Liver (tissue), 3 donors: Measurements from ENCODE around the gene SPTLC3.

Experiments
- EGR1 ChIP-seq, 2 donors: IDR thresholded peaks; 2 replicates each; pipeline ENCODE4 v1.6.1; 2016 to 2018; ENCODE audit warnings: antibody characterized with exemption in 2 of 2, low read depth in 2 of 2
- GABPA ChIP-seq, 2 donors: IDR thresholded peaks in 1 of 2; conservative IDR thresholded peaks in 1 of 2; 2 replicates each; pipeline ENCODE4 v1.6.1; 2016; ENCODE audit warnings: antibody characterized with exemption in 2 of 2, mild to moderate bottlenecking in 1 of 2, moderate library complexity in 1 of 2
- HNF4G ChIP-seq: IDR thresholded peaks from 2 replicates; pipeline ENCODE4 v1.6.1; 2016; ENCODE audit warnings: antibody characterized with exemption
- JUND ChIP-seq, 2 donors: IDR thresholded peaks; 2 replicates each; pipeline ENCODE4 v1.6.1; 2016; ENCODE audit warnings: antibody characterized with exemption in 2 of 2
- RAD21 ChIP-seq, 2 donors: IDR thresholded peaks; 2 replicates each; pipeline ENCODE4 v1.6.1; 2016; ENCODE audit warnings: antibody characterized with exemption in 2 of 2, mild to moderate bottlenecking in 2 of 2
- RXRA ChIP-seq, 2 donors: IDR thresholded peaks; 2 replicates each; pipeline ENCODE4 v1.6.1; 2017 to 2018; ENCODE audit warnings: antibody characterized with exemption in 2 of 2, mild to moderate bottlenecking in 1 of 2
- SP1 ChIP-seq: IDR thresholded peaks from 2 replicates; pipeline ENCODE4 v1.6.1; 2018; ENCODE audit warnings: antibody characterized with exemption, mild to moderate bottlenecking
- TAF1 ChIP-seq: conservative IDR thresholded peaks from 2 replicates; pipeline ENCODE4 v1.6.1; 2016; ENCODE audit warnings: antibody characterized with exemption, mild to moderate bottlenecking
- TF ChIP-seq, protein P1 (sequence below): fragments of 150-350 bp; IDR thresholded peaks from 2 replicates; pipeline ENCODE4 v1.5.1; 2017; ENCODE audit warnings: improper control_type of control experiment, low read depth, low read length; ENCODE audit not compliant: missing input control
- TF ChIP-seq, protein P2 (sequence below): IDR thresholded peaks from 2 replicates; pipeline ENCODE4 v1.6.1; 2016; ENCODE audit warnings: antibody characterized with exemption, mild to moderate bottlenecking
- TF ChIP-seq, protein P3 (sequence below): IDR thresholded peaks from 2 replicates; pipeline ENCODE4 v1.6.1; 2016; ENCODE audit warnings: antibody characterized with exemption
- TF ChIP-seq, protein P4 (sequence below): IDR thresholded peaks from 2 replicates; pipeline ENCODE4 v1.6.1; 2016; ENCODE audit warnings: antibody characterized with exemption
- donor health status: healthy.
- donor health status: healthy.

DNA sequence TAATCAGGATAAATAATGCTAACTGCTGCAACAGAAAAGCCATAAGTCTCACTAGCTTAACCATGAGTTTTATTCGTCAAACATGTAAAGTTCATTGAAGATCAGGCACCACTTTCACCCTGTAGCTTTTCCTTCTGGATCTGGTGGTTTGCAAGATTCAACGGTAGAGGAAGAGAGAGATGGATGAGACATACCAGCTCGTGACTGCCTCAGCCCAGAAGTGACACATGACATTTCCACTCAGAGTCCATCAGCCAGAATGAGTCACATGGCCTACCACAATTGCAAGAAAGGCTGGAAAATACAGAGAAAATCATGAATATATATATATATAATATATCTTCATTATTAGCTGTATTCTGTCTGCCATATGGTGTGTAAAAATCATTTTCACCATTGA, 29.0 kb downstream of the SPTLC3 start:
- TF ChIP-seq, protein P1, sequence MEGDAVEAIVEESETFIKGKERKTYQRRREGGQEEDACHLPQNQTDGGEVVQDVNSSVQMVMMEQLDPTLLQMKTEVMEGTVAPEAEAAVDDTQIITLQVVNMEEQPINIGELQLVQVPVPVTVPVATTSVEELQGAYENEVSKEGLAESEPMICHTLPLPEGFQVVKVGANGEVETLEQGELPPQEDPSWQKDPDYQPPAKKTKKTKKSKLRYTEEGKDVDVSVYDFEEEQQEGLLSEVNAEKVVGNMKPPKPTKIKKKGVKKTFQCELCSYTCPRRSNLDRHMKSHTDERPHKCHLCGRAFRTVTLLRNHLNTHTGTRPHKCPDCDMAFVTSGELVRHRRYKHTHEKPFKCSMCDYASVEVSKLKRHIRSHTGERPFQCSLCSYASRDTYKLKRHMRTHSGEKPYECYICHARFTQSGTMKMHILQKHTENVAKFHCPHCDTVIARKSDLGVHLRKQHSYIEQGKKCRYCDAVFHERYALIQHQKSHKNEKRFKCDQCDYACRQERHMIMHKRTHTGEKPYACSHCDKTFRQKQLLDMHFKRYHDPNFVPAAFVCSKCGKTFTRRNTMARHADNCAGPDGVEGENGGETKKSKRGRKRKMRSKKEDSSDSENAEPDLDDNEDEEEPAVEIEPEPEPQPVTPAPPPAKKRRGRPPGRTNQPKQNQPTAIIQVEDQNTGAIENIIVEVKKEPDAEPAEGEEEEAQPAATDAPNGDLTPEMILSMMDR: no peak
- TF ChIP-seq, protein P2, sequence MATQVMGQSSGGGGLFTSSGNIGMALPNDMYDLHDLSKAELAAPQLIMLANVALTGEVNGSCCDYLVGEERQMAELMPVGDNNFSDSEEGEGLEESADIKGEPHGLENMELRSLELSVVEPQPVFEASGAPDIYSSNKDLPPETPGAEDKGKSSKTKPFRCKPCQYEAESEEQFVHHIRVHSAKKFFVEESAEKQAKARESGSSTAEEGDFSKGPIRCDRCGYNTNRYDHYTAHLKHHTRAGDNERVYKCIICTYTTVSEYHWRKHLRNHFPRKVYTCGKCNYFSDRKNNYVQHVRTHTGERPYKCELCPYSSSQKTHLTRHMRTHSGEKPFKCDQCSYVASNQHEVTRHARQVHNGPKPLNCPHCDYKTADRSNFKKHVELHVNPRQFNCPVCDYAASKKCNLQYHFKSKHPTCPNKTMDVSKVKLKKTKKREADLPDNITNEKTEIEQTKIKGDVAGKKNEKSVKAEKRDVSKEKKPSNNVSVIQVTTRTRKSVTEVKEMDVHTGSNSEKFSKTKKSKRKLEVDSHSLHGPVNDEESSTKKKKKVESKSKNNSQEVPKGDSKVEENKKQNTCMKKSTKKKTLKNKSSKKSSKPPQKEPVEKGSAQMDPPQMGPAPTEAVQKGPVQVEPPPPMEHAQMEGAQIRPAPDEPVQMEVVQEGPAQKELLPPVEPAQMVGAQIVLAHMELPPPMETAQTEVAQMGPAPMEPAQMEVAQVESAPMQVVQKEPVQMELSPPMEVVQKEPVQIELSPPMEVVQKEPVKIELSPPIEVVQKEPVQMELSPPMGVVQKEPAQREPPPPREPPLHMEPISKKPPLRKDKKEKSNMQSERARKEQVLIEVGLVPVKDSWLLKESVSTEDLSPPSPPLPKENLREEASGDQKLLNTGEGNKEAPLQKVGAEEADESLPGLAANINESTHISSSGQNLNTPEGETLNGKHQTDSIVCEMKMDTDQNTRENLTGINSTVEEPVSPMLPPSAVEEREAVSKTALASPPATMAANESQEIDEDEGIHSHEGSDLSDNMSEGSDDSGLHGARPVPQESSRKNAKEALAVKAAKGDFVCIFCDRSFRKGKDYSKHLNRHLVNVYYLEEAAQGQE: no peak
- TF ChIP-seq, protein P3, sequence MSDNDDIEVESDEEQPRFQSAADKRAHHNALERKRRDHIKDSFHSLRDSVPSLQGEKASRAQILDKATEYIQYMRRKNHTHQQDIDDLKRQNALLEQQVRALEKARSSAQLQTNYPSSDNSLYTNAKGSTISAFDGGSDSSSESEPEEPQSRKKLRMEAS: no peak
- TF ChIP-seq TAF1: no peak
- TF ChIP-seq, protein P4, sequence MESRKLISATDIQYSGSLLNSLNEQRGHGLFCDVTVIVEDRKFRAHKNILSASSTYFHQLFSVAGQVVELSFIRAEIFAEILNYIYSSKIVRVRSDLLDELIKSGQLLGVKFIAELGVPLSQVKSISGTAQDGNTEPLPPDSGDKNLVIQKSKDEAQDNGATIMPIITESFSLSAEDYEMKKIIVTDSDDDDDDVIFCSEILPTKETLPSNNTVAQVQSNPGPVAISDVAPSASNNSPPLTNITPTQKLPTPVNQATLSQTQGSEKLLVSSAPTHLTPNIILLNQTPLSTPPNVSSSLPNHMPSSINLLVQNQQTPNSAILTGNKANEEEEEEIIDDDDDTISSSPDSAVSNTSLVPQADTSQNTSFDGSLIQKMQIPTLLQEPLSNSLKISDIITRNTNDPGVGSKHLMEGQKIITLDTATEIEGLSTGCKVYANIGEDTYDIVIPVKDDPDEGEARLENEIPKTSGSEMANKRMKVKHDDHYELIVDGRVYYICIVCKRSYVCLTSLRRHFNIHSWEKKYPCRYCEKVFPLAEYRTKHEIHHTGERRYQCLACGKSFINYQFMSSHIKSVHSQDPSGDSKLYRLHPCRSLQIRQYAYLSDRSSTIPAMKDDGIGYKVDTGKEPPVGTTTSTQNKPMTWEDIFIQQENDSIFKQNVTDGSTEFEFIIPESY: no peak
- no peak for TF ChIP-seq SP1
- no peak for TF ChIP-seq JUND (IDR thresholded peaks at IDR 0.05)
- TF ChIP-seq EGR1 (IDR thresholded peaks at IDR 0.05; ENCODE audit: low read depth in 2 of 2): no peak
- no peak for TF ChIP-seq RXRA (IDR thresholded peaks at IDR 0.05)
- TF ChIP-seq HNF4G: no peak
- no peak for TF ChIP-seq GABPA (IDR thresholded peaks at IDR 0.05 in 1 of 2, conservative IDR thresholded peaks at IDR 0.05 in 1 of 2)
- no peak for TF ChIP-seq RAD21 (IDR thresholded peaks at IDR 0.05)
